ENCODE data around the gene GDF2. TPM values are rescaled to one million over a fixed set of nuclear protein-coding genes. Genes with fewer than 3 reads are reported as not detected.

GDF2 gene
- total and polyA plus RNA-seq, 2 experiments from 2014 or later, result not detected

DNA sequence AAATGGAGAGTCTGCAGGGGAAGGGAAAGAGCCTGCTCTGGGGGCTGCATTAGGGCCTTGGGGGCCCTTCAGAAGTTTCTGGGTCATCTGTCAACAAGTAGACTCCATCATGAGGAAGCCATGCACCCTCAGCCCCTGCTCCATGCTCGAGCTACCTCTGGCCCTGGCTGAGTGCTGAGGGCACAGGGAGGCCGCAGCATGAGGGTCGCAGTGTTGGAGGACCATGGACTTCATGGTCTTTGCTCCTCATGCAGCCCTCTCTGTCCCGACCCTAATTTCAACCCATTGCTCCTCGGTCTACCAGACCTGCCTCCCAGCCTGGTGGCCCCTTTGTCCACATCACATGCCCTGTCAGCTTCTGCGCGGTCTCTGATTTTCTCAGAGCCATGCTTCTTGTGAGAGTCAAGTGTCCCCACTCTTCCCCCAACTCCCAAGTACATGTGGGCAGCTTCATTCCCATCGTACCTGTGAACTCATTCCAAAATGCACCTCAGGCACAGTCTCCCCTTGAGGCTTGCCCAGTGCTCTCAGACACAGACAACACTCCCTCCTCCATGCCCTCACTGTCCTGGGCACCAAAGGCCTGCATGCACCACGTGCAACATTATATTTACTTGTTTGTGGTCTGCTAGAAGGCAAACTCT lies 47.1 kb downstream of the GDF2 start:
- no peak for DNase-seq (ENCODE audit: low spot score)
- no peak overlapping the region for H3K4me3 Mint-ChIP-seq

More for the DNA sequence above, 47.1 kb downstream of the GDF2 start:
- Histone ChIP-seq H3K4me3 (no peak overlapping the region), H3K27me3 (ENCODE audit: insufficient read depth) (no peaks in the 10 kb centered on the region), H2AFZ (no peak overlapping the region), H3F3A (replicated peaks; ENCODE audit: low read depth) (no peaks in the 10 kb centered on the region), H3K4me1 (ENCODE audit: insufficient read depth) (peaks cover 13% of the 10 kb centered on the region), H3K9me2 (ENCODE audit: insufficient read depth) (no peaks in the 10 kb centered on the region), H4K20me1 (replicated peaks; ENCODE audit: insufficient read depth) (no peaks in the 10 kb centered on the region), H3K36me3 (ENCODE audit: insufficient read depth) (no peaks in the 10 kb centered on the region), H3K79me2 (replicated peaks; ENCODE audit: insufficient read depth) (no peaks in the 10 kb centered on the region), H3K4me2 (no peak overlapping the region), H3K27ac (ENCODE audit: low read depth) (no peak overlapping the region)
- no peak overlapping the region for H3K27ac Mint-ChIP-seq
- no peaks in the 10 kb centered on the region; the same call in 2 of the 3 replicates for H3K36me3 Mint-ChIP-seq (ENCODE audit: low read depth)
- ATAC-seq, result no peak
- peaks cover 32% of the 10 kb centered on the region for H3K4me1 Mint-ChIP-seq
- H3K9me3 Mint-ChIP-seq, result no peaks in the 10 kb centered on the region
- peaks cover 6% of the 10 kb centered on the region for H3K27me3 Mint-ChIP-seq (ENCODE audit: insufficient read depth, low read depth, poor library complexity)
- TF ChIP-seq, protein P1, sequence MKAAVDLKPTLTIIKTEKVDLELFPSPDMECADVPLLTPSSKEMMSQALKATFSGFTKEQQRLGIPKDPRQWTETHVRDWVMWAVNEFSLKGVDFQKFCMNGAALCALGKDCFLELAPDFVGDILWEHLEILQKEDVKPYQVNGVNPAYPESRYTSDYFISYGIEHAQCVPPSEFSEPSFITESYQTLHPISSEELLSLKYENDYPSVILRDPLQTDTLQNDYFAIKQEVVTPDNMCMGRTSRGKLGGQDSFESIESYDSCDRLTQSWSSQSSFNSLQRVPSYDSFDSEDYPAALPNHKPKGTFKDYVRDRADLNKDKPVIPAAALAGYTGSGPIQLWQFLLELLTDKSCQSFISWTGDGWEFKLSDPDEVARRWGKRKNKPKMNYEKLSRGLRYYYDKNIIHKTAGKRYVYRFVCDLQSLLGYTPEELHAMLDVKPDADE (IDR thresholded peaks at IDR 0.05), result no peak
- TF ChIP-seq, protein P2, sequence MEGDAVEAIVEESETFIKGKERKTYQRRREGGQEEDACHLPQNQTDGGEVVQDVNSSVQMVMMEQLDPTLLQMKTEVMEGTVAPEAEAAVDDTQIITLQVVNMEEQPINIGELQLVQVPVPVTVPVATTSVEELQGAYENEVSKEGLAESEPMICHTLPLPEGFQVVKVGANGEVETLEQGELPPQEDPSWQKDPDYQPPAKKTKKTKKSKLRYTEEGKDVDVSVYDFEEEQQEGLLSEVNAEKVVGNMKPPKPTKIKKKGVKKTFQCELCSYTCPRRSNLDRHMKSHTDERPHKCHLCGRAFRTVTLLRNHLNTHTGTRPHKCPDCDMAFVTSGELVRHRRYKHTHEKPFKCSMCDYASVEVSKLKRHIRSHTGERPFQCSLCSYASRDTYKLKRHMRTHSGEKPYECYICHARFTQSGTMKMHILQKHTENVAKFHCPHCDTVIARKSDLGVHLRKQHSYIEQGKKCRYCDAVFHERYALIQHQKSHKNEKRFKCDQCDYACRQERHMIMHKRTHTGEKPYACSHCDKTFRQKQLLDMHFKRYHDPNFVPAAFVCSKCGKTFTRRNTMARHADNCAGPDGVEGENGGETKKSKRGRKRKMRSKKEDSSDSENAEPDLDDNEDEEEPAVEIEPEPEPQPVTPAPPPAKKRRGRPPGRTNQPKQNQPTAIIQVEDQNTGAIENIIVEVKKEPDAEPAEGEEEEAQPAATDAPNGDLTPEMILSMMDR (conservative IDR thresholded peaks at IDR 0.05; ENCODE audit: low read depth in 2 of 2), result no peak
- TF ChIP-seq, protein P3, sequence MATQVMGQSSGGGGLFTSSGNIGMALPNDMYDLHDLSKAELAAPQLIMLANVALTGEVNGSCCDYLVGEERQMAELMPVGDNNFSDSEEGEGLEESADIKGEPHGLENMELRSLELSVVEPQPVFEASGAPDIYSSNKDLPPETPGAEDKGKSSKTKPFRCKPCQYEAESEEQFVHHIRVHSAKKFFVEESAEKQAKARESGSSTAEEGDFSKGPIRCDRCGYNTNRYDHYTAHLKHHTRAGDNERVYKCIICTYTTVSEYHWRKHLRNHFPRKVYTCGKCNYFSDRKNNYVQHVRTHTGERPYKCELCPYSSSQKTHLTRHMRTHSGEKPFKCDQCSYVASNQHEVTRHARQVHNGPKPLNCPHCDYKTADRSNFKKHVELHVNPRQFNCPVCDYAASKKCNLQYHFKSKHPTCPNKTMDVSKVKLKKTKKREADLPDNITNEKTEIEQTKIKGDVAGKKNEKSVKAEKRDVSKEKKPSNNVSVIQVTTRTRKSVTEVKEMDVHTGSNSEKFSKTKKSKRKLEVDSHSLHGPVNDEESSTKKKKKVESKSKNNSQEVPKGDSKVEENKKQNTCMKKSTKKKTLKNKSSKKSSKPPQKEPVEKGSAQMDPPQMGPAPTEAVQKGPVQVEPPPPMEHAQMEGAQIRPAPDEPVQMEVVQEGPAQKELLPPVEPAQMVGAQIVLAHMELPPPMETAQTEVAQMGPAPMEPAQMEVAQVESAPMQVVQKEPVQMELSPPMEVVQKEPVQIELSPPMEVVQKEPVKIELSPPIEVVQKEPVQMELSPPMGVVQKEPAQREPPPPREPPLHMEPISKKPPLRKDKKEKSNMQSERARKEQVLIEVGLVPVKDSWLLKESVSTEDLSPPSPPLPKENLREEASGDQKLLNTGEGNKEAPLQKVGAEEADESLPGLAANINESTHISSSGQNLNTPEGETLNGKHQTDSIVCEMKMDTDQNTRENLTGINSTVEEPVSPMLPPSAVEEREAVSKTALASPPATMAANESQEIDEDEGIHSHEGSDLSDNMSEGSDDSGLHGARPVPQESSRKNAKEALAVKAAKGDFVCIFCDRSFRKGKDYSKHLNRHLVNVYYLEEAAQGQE (IDR thresholded peaks at IDR 0.05; ENCODE audit: unreplicated experiment), result no peak
- TF ChIP-seq CREB1 (CRISPR knock-in tag; IDR thresholded peaks at IDR 0.05; ENCODE audit: low read depth), result no peak
- no peak for TF ChIP-seq ZNF114 (CRISPR knock-in tag; IDR thresholded peaks at IDR 0.05)
- TF ChIP-seq POLR2AphosphoS5 (IDR thresholded peaks at IDR 0.05; ENCODE audit: low read depth), result no peak
- TF ChIP-seq JUNB (IDR thresholded peaks at IDR 0.05; ENCODE audit: unreplicated experiment), result no peak
- no peak for TF ChIP-seq EZH2phosphoT487 (IDR thresholded peaks at IDR 0.05; ENCODE audit: unreplicated experiment)
- TF ChIP-seq ZNF331 (CRISPR knock-in tag; IDR thresholded peaks at IDR 0.05; ENCODE audit: low read depth), result no peak
- no peak for TF ChIP-seq NANOG (IDR thresholded peaks at IDR 0.05; ENCODE audit: borderline replicate concordance)
- no peak for TF ChIP-seq EZH2 (IDR thresholded peaks at IDR 0.05; ENCODE audit: low read depth, unreplicated experiment)
- no peak for TF ChIP-seq STAT1 (IDR thresholded peaks at IDR 0.05; ENCODE audit: unreplicated experiment)

Measured in GM23338 (cell line).